B cell (primary cell): ENCODE results near the gene PPP2R3C. TPM values are rescaled to one million over a fixed set of nuclear protein-coding genes. Genes with fewer than 3 reads are reported as not detected.

Experiments
- ATAC-seq: fragments of 200-7000 bp; cut with Tn5 transposase; one replicate; pipeline ENCODE4 v1.10.0; 2021; ENCODE audit warnings: low read depth, mild to moderate bottlenecking, moderate number of reproducible peaks, moderate library complexity
- CTCF ChIA-PET: fragments of 350-600 bp; sonication (Branson Sonifier 250); formaldehyde crosslinking; loops from one replicate; lab custom pipeline; 2021; ENCODE audit warnings: antibody characterized with exemption, inconsistent platforms; lab: Charles Lee
- POLR2A ChIA-PET: fragments of 350-600 bp; sonication (Branson Sonifier 250); formaldehyde crosslinking; loops from one replicate; lab custom pipeline; 2021; ENCODE audit warnings: antibody characterized with exemption; lab: Charles Lee
- DNase-seq: peaks from one replicate; pipeline ENCODE4 v3.0.0; 2013
- H2AFZ ChIP-seq: 2 replicates; pipeline ENCODE4 v1.6.1; 2012; ENCODE audit warnings: mild to moderate bottlenecking, low read depth, low read length; ENCODE audit not compliant: insufficient read depth, poor library complexity, severe bottlenecking
- H3K27ac ChIP-seq, 2 donors: 1 replicate in 1 of 2; 2 replicates in 1 of 2; pipeline ENCODE4 v1.5.1; 2012 to 2013; ENCODE audit warnings: low read length in 2 of 2, mild to moderate bottlenecking in 2 of 2, moderate library complexity in 1 of 2
- H3K27me3 ChIP-seq, 4 experiments: fragments of 200-600 bp in 1 of 4; sonication (generic) in 1 of 4; replicated peaks in 1 of 4; 1 replicate in 2 of 4; 2 replicates in 2 of 4; pipeline versions ENCODE4 v1.6.1 to v1.7.0; 2013 to 2016; ENCODE audit warnings: low read length in 3 of 4, mild to moderate bottlenecking in 2 of 4, mixed read lengths in 1 of 4, moderate library complexity in 1 of 4; ENCODE audit not compliant: insufficient read depth in 4 of 4, control insufficient read depth in 3 of 4; ENCODE audit errors: control extremely low read depth in 1 of 4
- H3K36me3 ChIP-seq, 2 experiments: replicated peaks in 1 of 2; 1 replicate in 1 of 2; 2 replicates in 1 of 2; pipeline versions ENCODE4 v1.6.1 to v1.7.1; 2013; ENCODE audit warnings: low read length in 1 of 2; ENCODE audit not compliant: insufficient read depth in 2 of 2, control insufficient read depth in 1 of 2; ENCODE audit errors: control extremely low read depth in 1 of 2, extremely low read depth in 1 of 2
- H3K4me1 ChIP-seq, 2 donors: fragments of 200-600 bp in 1 of 2; sonication (generic) in 1 of 2; 1 replicate in 1 of 2; 2 replicates in 1 of 2; pipeline versions ENCODE4 v1.5.1 to v1.6.1; 2013 to 2017; ENCODE audit warnings: low read length in 2 of 2; ENCODE audit not compliant: control insufficient read depth in 2 of 2, insufficient read depth in 2 of 2
- H3K4me2 ChIP-seq: replicated peaks from 2 replicates; pipeline ENCODE3; 2012; ENCODE audit warnings: mild to moderate bottlenecking, low read depth, low read length; ENCODE audit not compliant: poor library complexity, severe bottlenecking
- H3K4me3 ChIP-seq, 5 experiments: fragments of 200-600 bp in 1 of 5; sonication (generic) in 1 of 5; 1 replicate in 3 of 5; 2 replicates in 2 of 5; pipeline versions ENCODE4 v1.5.1 to v1.7.0; 2011 to 2016; ENCODE audit warnings: low read length in 4 of 5, mild to moderate bottlenecking in 4 of 5, low read depth in 2 of 5, control low read depth in 1 of 5, moderate library complexity in 1 of 5; ENCODE audit not compliant: insufficient read depth in 1 of 5; ENCODE audit errors: control extremely low read depth in 1 of 5, extremely low read depth in 1 of 5
- H3K79me2 ChIP-seq: fragments of 200-600 bp; sonication (generic); one replicate; pipeline ENCODE4 v1.6.0; 2016; ENCODE audit warnings: low read length; ENCODE audit not compliant: control insufficient read depth, insufficient read depth
- H3K9ac ChIP-seq: fragments of 200-600 bp; sonication (generic); 2 replicates; pipeline ENCODE4 v1.6.1; 2017; ENCODE audit warnings: mild to moderate bottlenecking, low read length, moderate library complexity
- H3K9me3 ChIP-seq, 3 donors: one replicate each; pipeline versions ENCODE4 v1.6.1 to v1.7.1; 2013; ENCODE audit warnings: low read length in 2 of 3; ENCODE audit not compliant: control insufficient read depth in 2 of 3, insufficient read depth in 1 of 3; ENCODE audit errors: control extremely low read depth in 1 of 3
- H4K20me1 ChIP-seq: 2 replicates; pipeline ENCODE4 v1.6.0; 2012; ENCODE audit warnings: mild to moderate bottlenecking, low read length; ENCODE audit not compliant: insufficient read depth, control insufficient read depth, poor library complexity, severe bottlenecking
- H3K27ac Mint-ChIP-seq: one replicate; pipeline ENCODE4 v1.8.0; 2021; ENCODE audit warnings: mixed read lengths
- H3K27me3 Mint-ChIP-seq: one replicate; pipeline ENCODE4 v1.8.0; 2021; ENCODE audit warnings: mixed read lengths
- H3K4me1 Mint-ChIP-seq: one replicate; pipeline ENCODE4 v1.8.0; 2021; ENCODE audit warnings: mixed read lengths
- H3K4me3 Mint-ChIP-seq: one replicate; pipeline ENCODE4 v1.8.0; 2021; ENCODE audit warnings: mixed read lengths
- H3K9me3 Mint-ChIP-seq: one replicate; pipeline ENCODE4 v1.8.0; 2022; ENCODE audit warnings: mixed read lengths; ENCODE audit not compliant: insufficient read depth
- EZH2 ChIP-seq: IDR thresholded peaks from 2 replicates; pipeline ENCODE4 v1.6.1; 2012; ENCODE audit warnings: borderline replicate concordance, low read depth, mild to moderate bottlenecking, moderate library complexity, low read length; ENCODE audit not compliant: insufficient read depth, poor library complexity, severe bottlenecking
- WGBS: methylation state at CpG from one replicate; pipeline ENCODE4 v1.1.5; 2013; ENCODE audit warnings: missing lambda C conversion rate; ENCODE audit not compliant: insufficient coverage; 5-methylcytosine and 5-hydroxymethylcytosine counted together
- intact Hi-C: fragments of 100-400 bp; cut with micrococcal nuclease; formaldehyde crosslinking; loops from one replicate; pipeline ENCODE4 v1.10.0; 2022
- polyA plus RNA-seq: library from polyadenylated mRNA; depleted of rRNA; stranded (reverse); fragments of >200 nt; gene quantifications from 2 replicates; pipeline ENCODE4 v1.2.3, GENCODE V29; 2012
- total RNA-seq, 2 donors: library from RNA; stranded (reverse); fragments of 120-200 nt in 1 of 2; gene quantifications; 1 replicate in 1 of 2; 2 replicates in 1 of 2; pipeline versions ENCODE4 v1.2.3 to v1.2.4, GENCODE V29; 2013 to 2022
- TF ChIP-seq, protein P1 (sequence below): fragments of 200-600 bp; IDR thresholded peaks from one replicate; pipeline ENCODE4 v1.8.0; 2022; ENCODE audit warnings: antibody characterized with exemption, mild to moderate bottlenecking

The PPP2R3C gene
- total and polyA plus RNA-seq, 2 donors (not counting 1 experiment from before 2014, with no cell fraction given) = 13.5 to 40.8 TPM

DNA sequence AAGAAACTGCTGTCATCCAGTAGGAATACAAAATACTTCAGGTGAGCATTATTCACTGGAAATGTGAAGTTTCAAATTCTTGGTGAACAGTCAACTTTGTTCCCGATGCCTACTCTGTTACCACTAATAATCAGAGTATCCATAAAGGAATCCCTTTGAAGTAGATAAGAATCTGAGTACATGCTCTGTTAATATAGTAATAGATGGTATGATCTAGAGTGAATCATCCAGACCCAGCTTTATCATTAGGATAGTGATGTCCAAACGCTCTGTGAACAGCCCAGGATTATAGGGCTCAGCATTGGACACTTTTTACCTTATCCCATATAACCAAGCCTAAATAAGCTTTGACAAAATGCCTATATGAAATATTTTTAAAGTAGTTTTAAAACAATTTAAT lies 33.3 kb downstream of the PPP2R3C start:
- H4K20me1 ChIP-seq = no peaks in the 10 kb centered on the region
- H2AFZ ChIP-seq = no peak overlapping the region
- H3K27me3 ChIP-seq = no peaks in the 10 kb centered on the region
- no CpG with 5 or more reads among the region's 2 CpGs for WGBS
- H3K36me3 ChIP-seq = peaks cover 6 to 59% of the 10 kb centered on the region in 2 experiments
- no peaks in the 10 kb centered on the region for H3K9me3 Mint-ChIP-seq
- POLR2A ChIA-PET = no interaction called here
- H3K27me3 Mint-ChIP-seq = no peaks in the 10 kb centered on the region
- no peak overlapping the region for H3K27ac ChIP-seq
- no peak overlapping the region for H3K4me3 ChIP-seq
- no peaks in the 10 kb centered on the region for H3K4me1 Mint-ChIP-seq
- H3K4me2 ChIP-seq = no peak overlapping the region
- no peaks in the 10 kb centered on the region for H3K9me3 ChIP-seq
- H3K4me3 Mint-ChIP-seq = no peak overlapping the region
- no peaks in the 10 kb centered on the region for H3K4me1 ChIP-seq
- no peak for ATAC-seq
- CTCF ChIA-PET = no interaction called here
- H3K9ac ChIP-seq = no peak overlapping the region
- H3K79me2 ChIP-seq = no peaks in the 10 kb centered on the region
- intact Hi-C loops = no loop called here
- H3K27ac Mint-ChIP-seq = no peak overlapping the region
- DNase-seq = no peak
- TF ChIP-seq, protein P1, sequence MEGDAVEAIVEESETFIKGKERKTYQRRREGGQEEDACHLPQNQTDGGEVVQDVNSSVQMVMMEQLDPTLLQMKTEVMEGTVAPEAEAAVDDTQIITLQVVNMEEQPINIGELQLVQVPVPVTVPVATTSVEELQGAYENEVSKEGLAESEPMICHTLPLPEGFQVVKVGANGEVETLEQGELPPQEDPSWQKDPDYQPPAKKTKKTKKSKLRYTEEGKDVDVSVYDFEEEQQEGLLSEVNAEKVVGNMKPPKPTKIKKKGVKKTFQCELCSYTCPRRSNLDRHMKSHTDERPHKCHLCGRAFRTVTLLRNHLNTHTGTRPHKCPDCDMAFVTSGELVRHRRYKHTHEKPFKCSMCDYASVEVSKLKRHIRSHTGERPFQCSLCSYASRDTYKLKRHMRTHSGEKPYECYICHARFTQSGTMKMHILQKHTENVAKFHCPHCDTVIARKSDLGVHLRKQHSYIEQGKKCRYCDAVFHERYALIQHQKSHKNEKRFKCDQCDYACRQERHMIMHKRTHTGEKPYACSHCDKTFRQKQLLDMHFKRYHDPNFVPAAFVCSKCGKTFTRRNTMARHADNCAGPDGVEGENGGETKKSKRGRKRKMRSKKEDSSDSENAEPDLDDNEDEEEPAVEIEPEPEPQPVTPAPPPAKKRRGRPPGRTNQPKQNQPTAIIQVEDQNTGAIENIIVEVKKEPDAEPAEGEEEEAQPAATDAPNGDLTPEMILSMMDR = no peak
- TF ChIP-seq EZH2 = no peak

DNA sequence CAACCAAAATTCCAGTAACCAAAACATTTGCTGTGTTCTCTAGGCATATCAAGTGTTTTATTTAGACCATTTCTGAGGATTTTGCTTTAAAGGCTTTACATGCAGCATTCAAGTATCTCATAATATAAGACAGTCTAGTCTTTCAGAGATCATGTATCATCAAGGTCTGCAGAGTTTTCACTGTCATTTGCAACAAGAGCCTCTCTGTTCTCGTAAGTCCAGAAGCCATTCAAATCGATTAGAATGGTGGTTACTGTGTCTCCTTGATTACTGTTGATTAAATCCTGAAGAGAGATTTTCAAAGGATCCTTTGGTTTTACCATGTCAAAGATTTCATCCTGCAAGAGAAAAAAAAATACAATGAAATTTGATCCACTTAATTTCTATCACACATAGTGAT lies 36.3 kb downstream of the PPP2R3C start:
- no peak for ATAC-seq
- CTCF ChIA-PET = no interaction called here
- Histone ChIP-seq H3K4me2 (no peak overlapping the region), H3K27me3 (no peaks in the 10 kb centered on the region), H3K9ac (no peak overlapping the region), H3K9me3 (no peaks in the 10 kb centered on the region), H3K27ac (no peak overlapping the region), H3K79me2 (no peaks in the 10 kb centered on the region), H4K20me1 (no peaks in the 10 kb centered on the region), H3K36me3 (peaks cover 7 to 56% of the 10 kb centered on the region in 2 experiments), H3K4me3 (no peak overlapping the region), H2AFZ (no peak overlapping the region), H3K4me1 (no peaks in the 10 kb centered on the region)
- DNase-seq = no peak
- H3K4me3 Mint-ChIP-seq = no peak overlapping the region
- no peak overlapping the region for H3K27ac Mint-ChIP-seq
- H3K4me1 Mint-ChIP-seq = no peaks in the 10 kb centered on the region
- TF ChIP-seq, protein P1 = no peak
- TF ChIP-seq EZH2 = no peak
- H3K27me3 Mint-ChIP-seq = no peaks in the 10 kb centered on the region
- intact Hi-C loops = no loop called here
- POLR2A ChIA-PET = no interaction called here
- no CpG with 5 or more reads among the region's 2 CpGs for WGBS
- no peaks in the 10 kb centered on the region for H3K9me3 Mint-ChIP-seq
